Right lobe of liver (tissue), 6 donors: Measurements from ENCODE around the gene FOXI1. TPM values are rescaled to one million over a fixed set of nuclear protein-coding genes. Genes with fewer than 3 reads are reported as not detected.
"Not testable (repeated sequence)": the region's sequence is repeated elsewhere in the genome, so short reads cannot be mapped to it uniquely, and the experiment has no call there.

Source experiments
- ATAC-seq, 4 donors: fragments of 200-7000 bp; cut with Tn5 transposase; one replicate each; pipeline ENCODE4 v1.9.1; 2020; ENCODE audit warnings: mild to moderate bottlenecking in 4 of 4, moderate library complexity in 4 of 4
- DNase-seq, 3 donors: peaks; one replicate each; pipeline ENCODE4 v3.0.0-alpha.2; 2020
- H3K27ac ChIP-seq, 3 donors: fragments of 200-600 bp; one replicate each; pipeline ENCODE4 v1.8.0; 2022
- H3K27me3 ChIP-seq, 2 donors: fragments of 200-600 bp; one replicate each; pipeline ENCODE4 v1.8.0; 2022
- H3K36me3 ChIP-seq, 4 donors: fragments of 200-600 bp; sonication (generic) in 1 of 4; one replicate each; pipeline versions ENCODE4 v1.5.1 to v1.8.0; 2017 to 2022; ENCODE audit warnings: control low read depth in 1 of 4
- H3K4me1 ChIP-seq, 4 donors: fragments of 200-600 bp; sonication (generic) in 1 of 4; one replicate each; pipeline versions ENCODE4 v1.5.1 to v1.8.0; 2017 to 2022; ENCODE audit warnings: control low read depth in 1 of 4
- H3K4me3 ChIP-seq, 3 donors: fragments of 200-600 bp; one replicate each; pipeline ENCODE4 v1.8.0; 2022
- H3K9me3 ChIP-seq, 4 donors: fragments of 200-600 bp; sonication (generic) in 1 of 4; one replicate each; pipeline versions ENCODE4 v1.5.1 to v1.8.0; 2017 to 2022; ENCODE audit warnings: control low read depth in 1 of 4
- CTCF ChIP-seq, 4 donors: fragments of 200-600 bp in 3 of 4; fragments of 450-650 bp in 1 of 4; IDR thresholded peaks; one replicate each; pipeline versions ENCODE4 v1.5.1 to v1.8.0; 2016 to 2022; ENCODE audit warnings: antibody characterized with exemption in 4 of 4, mild to moderate bottlenecking in 2 of 4
- POLR2A ChIP-seq: fragments of 450-650 bp; IDR thresholded peaks from one replicate; pipeline ENCODE4 v1.6.1; 2017; ENCODE audit warnings: antibody characterized with exemption, mild to moderate bottlenecking
- WGBS: methylation state at CpG from one replicate; pipeline ENCODE4 v1.1.6; 2018; ENCODE audit warnings: low coverage, low lambda C conversion rate; ENCODE audit not compliant: insufficient coverage; ENCODE audit errors: missing lambda C conversion rate; 5-methylcytosine and 5-hydroxymethylcytosine counted together
- intact Hi-C, 2 donors: fragments of 100-400 bp; cut with DNase I; formaldehyde crosslinking; loops; one replicate each; pipeline versions ENCODE4 v1.11.2 to v1.14.1; 2022
- total RNA-seq, 6 experiments: library from RNA; depleted of rRNA in 2 of 6; stranded (reverse); fragments of >200 nt in 2 of 6; fragmentation: NEBNext Ultra II Directional in 3 of 6; extraction: Animal tissue kit (Norgen Biotek cat#: 25700) in 3 of 6; gene quantifications; one replicate each; pipeline versions ENCODE4 v1.1.0 to v1.2.4, GENCODE V29; 2016 to 2023
- donor health status: DM: no; HTN: yes; CAD: no.
- donor health status: DM: no; HTN: no; CAD: no.
- donor health status: DM: no; HTN: no; CAD: no.
- donor health status: DM: no; HTN: yes; CAD: no.
- donor health status: DM: no; HTN: yes; CAD: no.

The FOXI1 gene
- total RNA-seq, 6 experiments from 2014 or later, result not detected

DNA sequence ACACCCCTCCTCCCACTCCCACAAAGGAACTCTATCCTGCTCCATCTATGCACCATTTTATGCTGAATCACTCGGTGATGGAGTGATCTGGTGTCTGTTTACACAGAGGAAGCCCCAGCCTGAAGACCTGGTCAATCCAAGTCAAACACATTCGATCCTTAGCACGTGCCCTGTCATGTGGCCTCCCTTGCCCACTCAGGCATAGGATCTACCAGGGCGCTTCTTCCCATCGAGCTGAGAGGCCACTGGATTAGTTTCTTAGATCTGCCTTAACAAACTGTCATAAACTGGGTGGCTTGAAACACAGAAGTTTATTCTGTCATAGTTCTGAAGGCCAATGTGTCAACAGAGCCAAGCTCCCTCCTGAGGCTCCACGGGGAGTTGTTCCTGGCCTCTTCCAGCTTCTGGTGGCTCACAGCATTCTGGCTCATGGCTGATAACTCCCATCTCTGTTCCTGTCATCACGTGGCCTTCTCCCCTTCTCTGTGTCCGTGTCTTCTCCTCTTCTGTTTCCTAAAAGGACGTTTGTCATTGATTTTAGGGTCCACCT, 34.2 kb downstream of the FOXI1 start:
- 59% methylated on average over 8 of the region's 9 CpGs for WGBS

GRCh38 chr5:170141196-170141595, 35.5 kb downstream of the FOXI1 start:
- H3K27ac ChIP-seq, H3K36me3 ChIP-seq, H3K9me3 ChIP-seq, intact Hi-C loops, H3K4me1 ChIP-seq, DNase-seq, ATAC-seq, H3K27me3 ChIP-seq, H3K4me3 ChIP-seq: not testable (repeated sequence)
- 67% methylated on average over 6 of the region's 7 CpGs for WGBS

More for the DNA sequence above, 34.2 kb downstream of the FOXI1 start:
- H3K27me3 ChIP-seq, result no peaks in the 10 kb centered on the region
- ATAC-seq, result no peak
- H3K27ac ChIP-seq, result no peak overlapping the region
- DNase-seq, result no peak
- intact Hi-C loops, result no loop called here
- no peaks in the 10 kb centered on the region for H3K4me1 ChIP-seq
- no peaks in the 10 kb centered on the region for H3K9me3 ChIP-seq
- no peak for TF ChIP-seq POLR2A
- no peak for TF ChIP-seq CTCF (IDR thresholded peaks at IDR 0.05)
- no peak overlapping the region for H3K4me3 ChIP-seq
- no peaks in the 10 kb centered on the region for H3K36me3 ChIP-seq

- WGBS, result 74% methylated on average over 14 of the region's 14 CpGs
- H3K27me3 ChIP-seq, result no peaks in the 10 kb centered on the region
- TF ChIP-seq POLR2A, result no peak
- no peak for TF ChIP-seq CTCF (IDR thresholded peaks at IDR 0.05)
- H3K9me3 ChIP-seq, result no peaks in the 10 kb centered on the region
- H3K4me1 ChIP-seq, result no peaks in the 10 kb centered on the region
- ATAC-seq, result no peak
- intact Hi-C loops, result no loop called here
- no peaks in the 10 kb centered on the region for H3K36me3 ChIP-seq
- H3K4me3 ChIP-seq, result no peak overlapping the region
- H3K27ac ChIP-seq, result no peak overlapping the region
- no peak for DNase-seq
Measured at GRCh38 chr5:170141636-170142035, 35.9 kb downstream of the FOXI1 start.

GRCh38 chr5:170142196-170142595, 36.5 kb downstream of the FOXI1 start:
- no peak for DNase-seq

DNA sequence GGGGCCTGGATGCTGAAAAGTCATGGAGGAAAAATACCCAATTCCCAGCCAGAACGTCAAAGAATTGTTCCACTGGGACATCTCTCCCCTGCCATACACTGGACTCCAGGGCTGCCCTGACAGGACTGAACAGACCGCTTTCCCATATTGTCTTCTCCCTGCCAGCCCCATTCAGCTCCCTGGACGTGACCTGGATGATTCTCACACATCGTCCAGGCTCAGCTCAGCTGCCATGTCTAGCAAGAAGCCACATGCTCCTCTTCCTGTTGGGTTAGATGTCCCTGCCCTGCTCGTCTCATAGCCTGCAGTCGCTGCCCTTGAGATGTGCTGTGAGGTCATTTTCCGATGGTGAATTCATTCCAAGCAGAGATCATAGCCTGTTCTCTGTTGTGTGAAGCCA, 37.4 kb downstream of the FOXI1 start:
- no peak for DNase-seq
- WGBS, result 73% methylated on average over 3 of the region's 7 CpGs
- TF ChIP-seq CTCF (IDR thresholded peaks at IDR 0.05) (no peak), POLR2A (no peak)
- Histone ChIP-seq H3K9me3 (no peaks in the 10 kb centered on the region), H3K27me3 (no peaks in the 10 kb centered on the region), H3K4me1 (no peaks in the 10 kb centered on the region), H3K4me3 (no peak overlapping the region), H3K27ac (no peak overlapping the region), H3K36me3 (no peaks in the 10 kb centered on the region)
- intact Hi-C loops, result no loop called here
- ATAC-seq, result no peak

More at GRCh38 chr5:170142196-170142595, 36.5 kb downstream of the FOXI1 start:
- WGBS, result 90% methylated on average over 1 of the region's 1 CpG
- ATAC-seq, result no peak
- no peak for TF ChIP-seq POLR2A
- no peak for TF ChIP-seq CTCF (IDR thresholded peaks at IDR 0.05)
- no peaks in the 10 kb centered on the region for H3K36me3 ChIP-seq
- no peak overlapping the region for H3K27ac ChIP-seq
- no peak overlapping the region for H3K4me3 ChIP-seq
- intact Hi-C loops, result no loop called here
- H3K27me3 ChIP-seq, result no peaks in the 10 kb centered on the region
- no peaks in the 10 kb centered on the region for H3K9me3 ChIP-seq
- no peaks in the 10 kb centered on the region for H3K4me1 ChIP-seq
